GM23248 (cell line): ENCODE results near the gene PC. TPM values are rescaled to one million over a fixed set of nuclear protein-coding genes. Genes with fewer than 3 reads are reported as not detected.

Source experiments
- DNase-seq: peaks from one replicate; pipeline ENCODE4 v3.0.0-alpha.2; 2015
- H2AFZ ChIP-seq: fragments of 200-600 bp; sonication (generic); 2 replicates; pipeline ENCODE4 v1.6.1; 2016; ENCODE audit warnings: antibody characterized with exemption
- H3F3A ChIP-seq: fragments of 200-600 bp; sonication (generic); 2 replicates; pipeline ENCODE4 v1.6.1; 2016; ENCODE audit warnings: mild to moderate bottlenecking, antibody characterized with exemption, mixed run types; ENCODE audit not compliant: insufficient read depth
- H3K27ac ChIP-seq: fragments of 200-600 bp; sonication (generic); 2 replicates; pipeline ENCODE4 v1.5.1; 2016; ENCODE audit warnings: mild to moderate bottlenecking
- H3K27me3 ChIP-seq: fragments of 200-600 bp; sonication (generic); replicated peaks from 2 replicates; pipeline ENCODE4 v1.6.1; 2016; ENCODE audit warnings: mild to moderate bottlenecking; ENCODE audit not compliant: insufficient read depth
- H3K36me3 ChIP-seq: fragments of 200-600 bp; sonication (generic); 2 replicates; pipeline ENCODE4 v1.6.1; 2016; ENCODE audit warnings: low read depth, mild to moderate bottlenecking
- H3K4me1 ChIP-seq: fragments of 200-600 bp; sonication (generic); 2 replicates; pipeline ENCODE4 v1.6.1; 2016; ENCODE audit warnings: mild to moderate bottlenecking; ENCODE audit not compliant: insufficient read depth
- H3K4me2 ChIP-seq: fragments of 200-600 bp; sonication (generic); one replicate; pipeline ENCODE4 v1.6.1; 2016; ENCODE audit warnings: mild to moderate bottlenecking; ENCODE audit not compliant: unreplicated experiment
- H3K4me3 ChIP-seq: fragments of 200-600 bp; sonication (generic); 2 replicates; pipeline ENCODE4 v1.5.1; 2016; ENCODE audit warnings: mild to moderate bottlenecking
- H3K79me2 ChIP-seq: fragments of 200-600 bp; sonication (generic); 2 replicates; pipeline ENCODE4 v1.6.1; 2016; ENCODE audit warnings: mild to moderate bottlenecking; ENCODE audit not compliant: insufficient read depth
- H3K9ac ChIP-seq: fragments of 200-600 bp; sonication (generic); 2 replicates; pipeline ENCODE4 v1.6.1; 2016; ENCODE audit warnings: mild to moderate bottlenecking
- H3K9me2 ChIP-seq: fragments of 200-600 bp; sonication (generic); 2 replicates; pipeline ENCODE4 v1.6.1; 2016; ENCODE audit warnings: mixed run types, mild to moderate bottlenecking, moderate library complexity; ENCODE audit not compliant: insufficient read depth
- H3K9me3 ChIP-seq: fragments of 200-600 bp; sonication (generic); one replicate; pipeline ENCODE4 v1.6.1; 2017; ENCODE audit warnings: low read depth
- H4K20me1 ChIP-seq: fragments of 200-600 bp; sonication (generic); 2 replicates; pipeline ENCODE4 v1.6.0; 2016; ENCODE audit not compliant: insufficient read depth
- EZH2 ChIP-seq: fragments of 200-600 bp; sonication (generic); IDR thresholded peaks from 2 replicates; pipeline ENCODE4 v1.6.1; 2018; ENCODE audit warnings: antibody characterized with exemption, mild to moderate bottlenecking; ENCODE audit not compliant: insufficient read depth, poor library complexity, severe bottlenecking
- EZH2phosphoT487 ChIP-seq: fragments of 200-600 bp; sonication (generic); IDR thresholded peaks from 2 replicates; pipeline ENCODE4 v1.6.1; 2018; ENCODE audit warnings: antibody characterized with exemption, moderate library complexity, mild to moderate bottlenecking, low read depth; ENCODE audit not compliant: insufficient read depth
- WGBS, 2 experiments: methylation state at CpG; one replicate each; pipeline ENCODE4 v1.1.6; 2015 to 2017; ENCODE audit warnings: low lambda C conversion rate in 2 of 2, low coverage in 1 of 2; ENCODE audit errors: missing lambda C conversion rate in 2 of 2; 5-methylcytosine and 5-hydroxymethylcytosine counted together
- in situ Hi-C: fragments of 300-500 bp; cut with MboI; formaldehyde crosslinking; loops from 2 replicates; pipeline ENCODE4 v1.15.0; 2020
- polyA plus RNA-seq: library from polyadenylated mRNA; unstranded; fragments of >200 nt; fragmentation: Nextera tagmentation; extraction: Ambion mirVana; gene quantifications from 2 replicates; pipeline ENCODE4 v1.2.1, GENCODE V29; 2016
- total RNA-seq: library from RNA; depleted of rRNA; stranded (reverse); fragments of >200 nt; shearing (Covaris generic); gene quantifications from 2 replicates; pipeline ENCODE4 v1.2.3, GENCODE V29; 2014

Gene PC
- total and polyA plus RNA-seq, 2 experiments from 2014 or later, result 16.4 to 16.6 TPM

- TF ChIP-seq EZH2phosphoT487, result no peak
- no peak for TF ChIP-seq EZH2
- DNase-seq, result no peak
- no peaks in the 10 kb centered on the region for H3K9me3 ChIP-seq
- H3K27me3 ChIP-seq, result no peaks in the 10 kb centered on the region
- no peaks in the 10 kb centered on the region for H3K79me2 ChIP-seq
- H3K4me2 ChIP-seq, result no peak overlapping the region
- H2AFZ ChIP-seq, result no peak overlapping the region
- H3K27ac ChIP-seq, result no peak overlapping the region
- no peaks in the 10 kb centered on the region; the same call in none of the 2 replicates for H3F3A ChIP-seq
- H3K36me3 ChIP-seq, result no peaks in the 10 kb centered on the region
- no peaks in the 10 kb centered on the region for H4K20me1 ChIP-seq
- H3K9me2 ChIP-seq, result no peaks in the 10 kb centered on the region
- 80 to 85% methylated on average over 9 to 11 of the region's 11 CpGs for WGBS, 2 experiments
- in situ Hi-C loops, result no loop called here
- no peak overlapping the region for H3K9ac ChIP-seq
- H3K4me3 ChIP-seq, result no peak overlapping the region
- peaks cover 19% of the 10 kb centered on the region for H3K4me1 ChIP-seq
These were observed 72.2 kb downstream of the PC start for GRCh38 chr11:66885950-66886440.

- H4K20me1 ChIP-seq, result no peaks in the 10 kb centered on the region
- TF ChIP-seq EZH2 (no peak), EZH2phosphoT487 (no peak)
- H3K4me1 ChIP-seq, result peaks cover 19% of the 10 kb centered on the region
- no peaks in the 10 kb centered on the region for H3K79me2 ChIP-seq
- H3K9ac ChIP-seq, result no peak overlapping the region
- H3K9me2 ChIP-seq, result no peaks in the 10 kb centered on the region
- H2AFZ ChIP-seq, result no peak overlapping the region
- no peak overlapping the region for H3K4me3 ChIP-seq
- no peak overlapping the region for H3K4me2 ChIP-seq
- no peaks in the 10 kb centered on the region for H3K36me3 ChIP-seq
- no peaks in the 10 kb centered on the region; the same call in none of the 2 replicates for H3F3A ChIP-seq
- no peaks in the 10 kb centered on the region for H3K27me3 ChIP-seq
- DNase-seq, result no peak
- WGBS, 2 experiments, result 65 to 70% methylated on average over 4 of the region's 4 CpGs
- in situ Hi-C loops, result no loop called here
- H3K9me3 ChIP-seq, result no peaks in the 10 kb centered on the region
- H3K27ac ChIP-seq, result no peak overlapping the region
These were observed 72.7 kb downstream of the PC start for GRCh38 chr11:66885469-66885868.

GRCh38 chr11:66884443-66884842 lies 73.7 kb downstream of the PC start:
- Histone ChIP-seq H3K4me2 (no peak overlapping the region), H3K36me3 (no peaks in the 10 kb centered on the region), H3K27ac (no peak overlapping the region), H3K9ac (no peak overlapping the region), H2AFZ (no peak overlapping the region), H3K9me2 (no peaks in the 10 kb centered on the region), H3F3A (no peaks in the 10 kb centered on the region; the same call in none of the 2 replicates), H3K27me3 (no peaks in the 10 kb centered on the region), H3K4me3 (no peak overlapping the region), H3K4me1 (peaks cover 19% of the 10 kb centered on the region), H3K79me2 (no peaks in the 10 kb centered on the region), H3K9me3 (no peaks in the 10 kb centered on the region), H4K20me1 (no peaks in the 10 kb centered on the region)
- TF ChIP-seq EZH2phosphoT487 (no peak), EZH2 (no peak)
- DNase-seq, result no peak
- in situ Hi-C loops, result no loop called here
- 95 to 97% methylated on average over 4 of the region's 4 CpGs for WGBS, 2 experiments

GRCh38 chr11:66883016-66883965 lies 74.9 kb downstream of the PC start:
- peak overlapping the region; percentile 81 for H3K27ac ChIP-seq
- WGBS, 2 experiments, result 17 to 18% methylated on average over 29 of the region's 29 CpGs
- DNase-seq, result peak; percentile 88
- peak overlapping the region; percentile 61 for H3K9ac ChIP-seq
- no peaks in the 10 kb centered on the region for H3K36me3 ChIP-seq
- no peaks in the 10 kb centered on the region for H3K27me3 ChIP-seq
- H3K4me1 ChIP-seq, result peaks cover 19% of the 10 kb centered on the region
- no peaks in the 10 kb centered on the region for H3K9me2 ChIP-seq
- no peaks in the 10 kb centered on the region for H3K79me2 ChIP-seq
- H3K4me3 ChIP-seq, result peak overlapping the region; percentile 32; the same call in 1 of the 2 replicates
- no peaks in the 10 kb centered on the region for H4K20me1 ChIP-seq
- H3K4me2 ChIP-seq, result peak overlapping the region; percentile 51
- TF ChIP-seq EZH2phosphoT487, result no peak
- TF ChIP-seq EZH2, result no peak
- no peaks in the 10 kb centered on the region for H3K9me3 ChIP-seq
- no peaks in the 10 kb centered on the region; the same call in none of the 2 replicates for H3F3A ChIP-seq
- in situ Hi-C loops, result no loop called here
- peak overlapping the region; percentile 44 for H2AFZ ChIP-seq
